ENCODE data around the gene NKD1.

DNA sequence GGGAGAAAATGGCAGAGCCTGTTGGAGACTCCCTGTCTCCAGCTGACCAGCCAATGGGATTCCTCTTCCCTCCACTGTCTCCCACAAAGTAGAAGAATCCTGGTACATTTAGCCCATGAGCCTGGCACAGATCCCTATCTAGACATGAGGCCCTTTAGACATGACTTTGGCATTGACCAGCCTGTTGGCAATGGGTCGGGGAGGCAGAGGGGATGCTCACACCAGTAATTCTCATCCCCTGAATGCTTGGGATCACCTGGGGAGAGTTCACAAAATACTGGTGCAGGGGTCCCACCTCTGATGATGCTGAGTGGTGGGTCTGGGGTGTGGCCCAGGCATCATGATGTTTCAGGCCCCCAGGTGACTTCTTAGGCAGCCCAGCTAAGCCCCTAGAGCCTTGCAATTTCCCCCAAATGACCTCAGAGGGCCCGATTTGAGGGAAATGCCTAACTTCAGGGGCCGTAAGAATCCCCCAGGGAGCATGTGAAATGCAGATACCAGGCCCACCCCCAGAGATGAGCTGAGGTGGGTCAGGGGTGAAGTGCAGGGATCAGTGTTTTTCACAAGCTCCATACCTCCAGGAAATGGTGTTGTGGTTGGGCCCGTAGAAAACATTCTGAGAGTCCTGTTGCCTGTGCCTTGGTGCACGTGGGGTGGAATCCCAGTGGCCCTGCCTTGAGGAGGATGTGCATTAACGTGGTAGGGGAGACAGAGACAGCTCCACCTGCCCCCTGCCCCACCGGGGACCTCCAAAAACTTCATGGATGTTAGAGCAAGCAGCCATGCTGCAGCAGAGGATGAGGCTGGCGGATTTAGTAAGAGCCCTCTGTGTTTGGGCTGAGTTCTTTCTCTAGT lies 90.8 kb downstream of the NKD1 start:
- TF ChIP-seq, protein P1, sequence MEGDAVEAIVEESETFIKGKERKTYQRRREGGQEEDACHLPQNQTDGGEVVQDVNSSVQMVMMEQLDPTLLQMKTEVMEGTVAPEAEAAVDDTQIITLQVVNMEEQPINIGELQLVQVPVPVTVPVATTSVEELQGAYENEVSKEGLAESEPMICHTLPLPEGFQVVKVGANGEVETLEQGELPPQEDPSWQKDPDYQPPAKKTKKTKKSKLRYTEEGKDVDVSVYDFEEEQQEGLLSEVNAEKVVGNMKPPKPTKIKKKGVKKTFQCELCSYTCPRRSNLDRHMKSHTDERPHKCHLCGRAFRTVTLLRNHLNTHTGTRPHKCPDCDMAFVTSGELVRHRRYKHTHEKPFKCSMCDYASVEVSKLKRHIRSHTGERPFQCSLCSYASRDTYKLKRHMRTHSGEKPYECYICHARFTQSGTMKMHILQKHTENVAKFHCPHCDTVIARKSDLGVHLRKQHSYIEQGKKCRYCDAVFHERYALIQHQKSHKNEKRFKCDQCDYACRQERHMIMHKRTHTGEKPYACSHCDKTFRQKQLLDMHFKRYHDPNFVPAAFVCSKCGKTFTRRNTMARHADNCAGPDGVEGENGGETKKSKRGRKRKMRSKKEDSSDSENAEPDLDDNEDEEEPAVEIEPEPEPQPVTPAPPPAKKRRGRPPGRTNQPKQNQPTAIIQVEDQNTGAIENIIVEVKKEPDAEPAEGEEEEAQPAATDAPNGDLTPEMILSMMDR (IDR thresholded peaks at IDR 0.05): no peak
- TF ChIP-seq POLR2A (IDR thresholded peaks at IDR 0.05): no peak
- TF ChIP-seq EP300 (IDR thresholded peaks at IDR 0.05): no peak
- TF ChIP-seq POLR2AphosphoS5 (IDR thresholded peaks at IDR 0.05): no peak

Measured in sigmoid colon (tissue), 4 donors.